Endodermal cell (in vitro differentiated cells): ENCODE data around the gene CNTN4. TPM values are rescaled to one million over a fixed set of nuclear protein-coding genes. Genes with fewer than 3 reads are reported as not detected.

Experiments
- DNase-seq: peaks from one replicate; pipeline ENCODE4 v3.0.0-alpha.2; 2017
- H3K27ac ChIP-seq: 2 replicates; pipeline ENCODE4 v1.5.1; 2013; ENCODE audit warnings: mild to moderate bottlenecking, low read depth, low read length, moderate library complexity
- H3K27me3 ChIP-seq: 2 replicates; pipeline ENCODE4 v1.6.1; 2013; ENCODE audit warnings: mild to moderate bottlenecking, low read length, moderate library complexity; ENCODE audit not compliant: insufficient read depth, control insufficient read depth, poor library complexity, severe bottlenecking
- H3K36me3 ChIP-seq: 2 replicates; pipeline ENCODE4 v1.7.0; 2013; ENCODE audit warnings: mild to moderate bottlenecking, low read length, moderate library complexity; ENCODE audit not compliant: control insufficient read depth, insufficient read depth
- H3K4me1 ChIP-seq: one replicate; pipeline ENCODE4 v1.7.0; 2013; ENCODE audit warnings: low read length; ENCODE audit not compliant: control insufficient read depth, insufficient read depth
- H3K4me3 ChIP-seq: 2 replicates; pipeline ENCODE4 v1.5.1; 2013; ENCODE audit warnings: mild to moderate bottlenecking, low read length, moderate library complexity
- H3K9ac ChIP-seq: 2 replicates; pipeline ENCODE4 v1.6.1; 2013; ENCODE audit warnings: mild to moderate bottlenecking, low read length, moderate library complexity; ENCODE audit not compliant: poor library complexity, severe bottlenecking; ENCODE audit errors: extremely low read depth
- H3K9me3 ChIP-seq: 2 replicates; pipeline ENCODE4 v1.6.1; 2013; ENCODE audit warnings: mild to moderate bottlenecking, low read length, moderate library complexity; ENCODE audit not compliant: control insufficient read depth
- H3K27ac Mint-ChIP-seq: 2 replicates; pipeline ENCODE4 v1.8.0; 2020; ENCODE audit warnings: mixed read lengths
- H3K27me3 Mint-ChIP-seq: 2 replicates; pipeline ENCODE4 v1.8.0; 2021; ENCODE audit warnings: mild to moderate bottlenecking, mixed read lengths; ENCODE audit not compliant: insufficient read depth
- H3K36me3 Mint-ChIP-seq: 2 replicates; pipeline ENCODE4 v1.8.0; 2020; ENCODE audit warnings: low read depth, mixed read lengths
- H3K4me1 Mint-ChIP-seq: 2 replicates; pipeline ENCODE4 v1.8.0; 2020; ENCODE audit warnings: mixed read lengths
- H3K4me3 Mint-ChIP-seq: 2 replicates; pipeline ENCODE4 v1.8.0; 2020; ENCODE audit warnings: mild to moderate bottlenecking, moderate library complexity, mixed read lengths
- H3K9me3 Mint-ChIP-seq: 2 replicates; pipeline ENCODE4 v1.8.0; 2020; ENCODE audit warnings: mild to moderate bottlenecking, mixed read lengths
- CTCF ChIP-seq: fragments of 200-600 bp; sonication (generic); conservative IDR thresholded peaks from 2 replicates; pipeline ENCODE4 v1.5.0; 2021; ENCODE audit warnings: antibody characterized with exemption, mild to moderate bottlenecking
- WGBS, 2 experiments: methylation state at CpG; one replicate each; pipeline versions ENCODE4 v1.1.5 to v1.1.7; 2013; ENCODE audit warnings: missing lambda C conversion rate in 2 of 2, mixed read lengths in 1 of 2; ENCODE audit not compliant: insufficient coverage in 1 of 2, insufficient read length in 1 of 2; 5-methylcytosine and 5-hydroxymethylcytosine counted together
- total RNA-seq, 2 donors: library from RNA; stranded (reverse); fragmentation: NEBNext Ultra II Directional in 1 of 2; extraction: Animal tissue kit (Norgen Biotek cat#: 25700) in 1 of 2; gene quantifications; 2 replicates in 1 of 2; 3 replicates in 1 of 2; pipeline ENCODE4 v1.2.1, GENCODE V29; 2021

The CNTN4 gene
- total RNA-seq, 2 donors from 2014 or later = 10.8 to 11.1 TPM

DNA sequence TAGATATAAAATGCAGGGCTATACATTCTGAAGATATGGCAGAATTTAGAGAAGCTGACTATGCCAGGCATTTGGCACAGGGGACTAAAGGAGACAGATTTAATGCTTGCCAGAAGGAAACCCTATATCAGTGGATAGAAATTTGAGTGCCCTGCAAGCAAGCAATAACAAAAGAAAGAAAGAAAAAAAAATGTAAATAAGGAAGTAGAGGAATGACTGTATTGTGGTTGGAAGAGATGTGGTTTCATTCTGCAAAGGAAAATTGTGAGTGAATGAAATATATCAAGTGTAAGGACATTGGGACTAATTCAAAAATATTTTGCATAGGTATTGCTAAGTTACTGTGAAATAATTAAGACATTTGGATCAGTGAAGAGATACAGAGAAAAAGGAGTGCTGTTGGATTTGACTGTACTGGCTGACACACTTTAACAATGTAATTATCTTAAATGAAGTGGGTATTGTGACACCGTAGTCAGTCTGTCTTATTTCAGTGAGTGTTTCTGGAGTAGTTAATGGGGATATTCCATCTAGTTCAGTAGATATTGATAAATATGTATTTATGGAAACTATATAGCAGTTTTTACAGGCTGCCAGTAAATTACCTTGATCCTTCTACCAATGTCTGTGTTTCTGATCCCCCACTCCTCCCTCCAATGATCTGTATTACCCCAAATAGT lies 418.2 kb downstream of the CNTN4 start:
- H3K27ac Mint-ChIP-seq = no peak overlapping the region
- Histone ChIP-seq H3K27ac (no peak overlapping the region), H3K9me3 (peaks cover 11% of the 10 kb centered on the region), H3K4me3 (no peak overlapping the region), H3K36me3 (no peaks in the 10 kb centered on the region), H3K27me3 (no peaks in the 10 kb centered on the region), H3K4me1 (no peaks in the 10 kb centered on the region), H3K9ac (no peak overlapping the region)
- no peaks in the 10 kb centered on the region for H3K9me3 Mint-ChIP-seq
- no peak overlapping the region for H3K4me3 Mint-ChIP-seq
- peaks cover 19% of the 10 kb centered on the region for H3K4me1 Mint-ChIP-seq
- no peaks in the 10 kb centered on the region for H3K36me3 Mint-ChIP-seq
- no peaks in the 10 kb centered on the region for H3K27me3 Mint-ChIP-seq
- TF ChIP-seq CTCF = no peak
- 86% methylated on average over 1 of the region's 1 CpG; no CpG with 5 or more reads in 1 of the 2 experiments for WGBS, 2 experiments
- no peak for DNase-seq

- Histone ChIP-seq H3K9ac (no peak overlapping the region), H3K4me3 (no peak overlapping the region), H3K9me3 (peaks cover 11% of the 10 kb centered on the region), H3K4me1 (no peaks in the 10 kb centered on the region), H3K27ac (no peak overlapping the region), H3K27me3 (no peaks in the 10 kb centered on the region), H3K36me3 (no peaks in the 10 kb centered on the region)
- no peaks in the 10 kb centered on the region for H3K36me3 Mint-ChIP-seq
- H3K4me1 Mint-ChIP-seq = peaks cover 19% of the 10 kb centered on the region
- peak; percentile 42 for DNase-seq
- WGBS, 2 experiments = 82 to 90% methylated on average over 2 to 5 of the region's 5 CpGs
- no peak overlapping the region for H3K27ac Mint-ChIP-seq
- TF ChIP-seq CTCF = no peak
- H3K27me3 Mint-ChIP-seq = no peaks in the 10 kb centered on the region
- no peak overlapping the region for H3K4me3 Mint-ChIP-seq
- H3K9me3 Mint-ChIP-seq = no peaks in the 10 kb centered on the region
Observed at GRCh38 chr3:2517500-2518172, 419.0 kb downstream of the CNTN4 start.

- no peak for TF ChIP-seq CTCF
- H3K27ac ChIP-seq = no peak overlapping the region
- H3K9me3 ChIP-seq = peaks cover 11% of the 10 kb centered on the region
- H3K36me3 ChIP-seq = no peaks in the 10 kb centered on the region
- Mint-ChIP-seq H3K36me3 (no peaks in the 10 kb centered on the region), H3K27ac (no peak overlapping the region), H3K4me3 (no peak overlapping the region), H3K9me3 (no peaks in the 10 kb centered on the region), H3K27me3 (no peaks in the 10 kb centered on the region), H3K4me1 (no peaks in the 10 kb centered on the region)
- WGBS, 2 experiments = 68 to 100% methylated on average over 1 to 2 of the region's 2 CpGs
- H3K4me3 ChIP-seq = no peak overlapping the region
- H3K27me3 ChIP-seq = no peaks in the 10 kb centered on the region
- no peaks in the 10 kb centered on the region for H3K4me1 ChIP-seq
- no peak overlapping the region for H3K9ac ChIP-seq
- DNase-seq = no peak
Observed at GRCh38 chr3:2523281-2523836, 424.7 kb downstream of the CNTN4 start.
